Neural progenitor cell (in vitro differentiated cells): Measurements from ENCODE around the gene CAV3. TPM values are rescaled to one million over a fixed set of nuclear protein-coding genes. Genes with fewer than 3 reads are reported as not detected.

Source experiments
- DNase-seq: peaks from one replicate; pipeline ENCODE4 v3.0.0-alpha.2; 2016; ENCODE audit warnings: low spot score
- H2AFZ ChIP-seq: fragments of 200-600 bp; sonication (generic); replicated peaks from 2 replicates; pipeline ENCODE4 v1.6.1; 2016; ENCODE audit warnings: antibody characterized with exemption
- H3F3A ChIP-seq: fragments of 200-600 bp; sonication (generic); 2 replicates; pipeline ENCODE4 v1.6.1; 2016; ENCODE audit warnings: antibody characterized with exemption, low read depth
- H3K27ac ChIP-seq: fragments of 200-600 bp; sonication (generic); 2 replicates; pipeline ENCODE4 v1.5.1; 2016; ENCODE audit warnings: mild to moderate bottlenecking
- H3K27me3 ChIP-seq: fragments of 200-600 bp; sonication (generic); 2 replicates; pipeline ENCODE4 v1.6.1; 2016; ENCODE audit warnings: mild to moderate bottlenecking, moderate library complexity
- H3K36me3 ChIP-seq: fragments of 200-600 bp; sonication (generic); 2 replicates; pipeline ENCODE4 v1.5.1; 2016
- H3K4me1 ChIP-seq: fragments of 200-600 bp; sonication (generic); 2 replicates; pipeline ENCODE4 v1.6.1; 2016; ENCODE audit warnings: mixed run types
- H3K4me2 ChIP-seq: fragments of 200-600 bp; sonication (generic); 2 replicates; pipeline ENCODE4 v1.6.1; 2016
- H3K4me3 ChIP-seq: fragments of 200-600 bp; sonication (generic); 2 replicates; pipeline ENCODE4 v1.5.1; 2016
- H3K79me2 ChIP-seq: fragments of 200-600 bp; sonication (generic); 2 replicates; pipeline ENCODE4 v1.6.1; 2016; ENCODE audit warnings: low read depth
- H3K9ac ChIP-seq: fragments of 200-600 bp; sonication (generic); 2 replicates; pipeline ENCODE4 v1.6.1; 2016
- H3K9me3 ChIP-seq: fragments of 200-600 bp; sonication (generic); 2 replicates; pipeline ENCODE4 v1.5.1; 2016; ENCODE audit warnings: low read depth
- H4K20me1 ChIP-seq: fragments of 200-600 bp; sonication (generic); 2 replicates; pipeline ENCODE4 v1.6.1; 2016; ENCODE audit warnings: low read depth
- H3K27ac Mint-ChIP-seq: 3 replicates; pipeline ENCODE4 v1.8.0; 2021; ENCODE audit warnings: mixed read lengths
- H3K27me3 Mint-ChIP-seq: 2 replicates; pipeline ENCODE4 v1.8.0; 2022; ENCODE audit warnings: low read depth, mild to moderate bottlenecking, inconsistent platforms, moderate library complexity, mixed read lengths; ENCODE audit not compliant: insufficient read depth
- H3K36me3 Mint-ChIP-seq: 3 replicates; pipeline ENCODE4 v1.8.0; 2021; ENCODE audit warnings: mixed read lengths
- H3K4me1 Mint-ChIP-seq: 3 replicates; pipeline ENCODE4 v1.8.0; 2021; ENCODE audit warnings: mixed read lengths
- H3K4me3 Mint-ChIP-seq: 3 replicates; pipeline ENCODE4 v1.8.0; 2021; ENCODE audit warnings: mild to moderate bottlenecking, moderate library complexity, mixed read lengths
- H3K9me3 Mint-ChIP-seq: 3 replicates; pipeline ENCODE4 v1.8.0; 2020; ENCODE audit warnings: mixed read lengths
- EZH2 ChIP-seq: fragments of 200-600 bp; sonication (generic); IDR thresholded peaks from 2 replicates; pipeline ENCODE4 v1.6.1; 2017; ENCODE audit warnings: antibody characterized with exemption, mild to moderate bottlenecking, moderate library complexity
- EZH2phosphoT487 ChIP-seq: fragments of 200-600 bp; sonication (generic); IDR thresholded peaks from 2 replicates; pipeline ENCODE4 v1.6.1; 2017; ENCODE audit warnings: antibody characterized with exemption
- total RNA-seq: library from RNA; depleted of rRNA; stranded (reverse); fragments of >200 nt; gene quantifications from 2 replicates; pipeline ENCODE4 v1.2.3, GENCODE V29; 2015; ENCODE audit warnings: low replicate concordance
- TF ChIP-seq, protein P1 (sequence below): fragments of 200-600 bp; sonication (generic); IDR thresholded peaks from 2 replicates; pipeline ENCODE4 v1.5.1; 2017; ENCODE audit warnings: antibody characterized with exemption, mild to moderate bottlenecking

CAV3 gene
- total RNA-seq, 1 donor from 2014 or later, result not detected

DNA sequence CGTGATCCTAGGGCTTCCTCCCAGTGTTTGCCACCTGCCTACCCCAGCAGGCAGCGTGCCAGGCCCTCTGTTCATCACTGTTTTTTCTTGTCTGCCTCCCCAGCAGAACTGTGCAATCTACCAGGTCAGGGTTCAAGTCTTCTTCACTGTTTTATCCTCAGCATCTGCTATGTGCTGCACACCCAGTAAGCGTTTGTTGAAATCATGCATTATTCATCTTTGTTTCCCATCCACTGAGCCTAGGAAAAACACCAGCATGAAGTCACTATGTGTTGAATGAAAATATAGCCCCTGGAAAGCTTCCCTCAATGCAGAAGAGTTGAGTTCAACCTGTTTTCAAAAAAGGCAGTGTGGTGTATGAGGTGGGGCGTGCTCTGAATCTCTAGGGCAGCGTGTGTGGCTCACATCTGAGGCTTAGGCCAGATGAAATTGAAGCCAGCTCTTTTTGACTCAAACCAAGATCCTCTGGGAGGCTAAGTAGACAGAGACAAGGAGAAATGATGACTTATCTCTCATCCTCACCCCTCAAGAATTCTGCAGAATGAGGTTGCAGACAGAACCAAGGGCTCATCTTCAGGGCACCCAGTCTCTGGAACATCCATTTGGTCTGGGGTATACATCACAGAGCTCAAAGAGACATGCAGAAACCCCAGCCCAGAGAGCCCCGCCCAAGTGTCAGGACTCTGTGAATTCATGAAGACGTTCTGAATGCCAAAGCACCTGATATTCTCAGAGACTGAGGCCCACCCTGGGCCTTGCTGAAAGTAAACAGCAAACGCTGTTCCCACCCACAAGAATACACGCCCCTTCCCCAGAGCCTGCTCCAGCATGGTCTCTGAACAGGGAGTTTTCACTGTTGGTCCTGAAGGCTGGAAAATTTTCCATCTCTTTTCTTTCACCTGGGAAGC lies 5.7 kb upstream of the CAV3 start:
- Histone ChIP-seq H3K36me3 (no peaks in the 10 kb centered on the region), H3K4me3 (no peak overlapping the region), H3K4me2 (no peak overlapping the region), H4K20me1 (no peaks in the 10 kb centered on the region), H3K27me3 (no peaks in the 10 kb centered on the region), H3K79me2 (no peaks in the 10 kb centered on the region), H2AFZ (no peak overlapping the region), H3K27ac (no peak overlapping the region), H3K9ac (no peak overlapping the region), H3K4me1 (no peaks in the 10 kb centered on the region), H3K9me3 (no peaks in the 10 kb centered on the region), H3F3A (no peaks in the 10 kb centered on the region)
- peaks cover 3% of the 10 kb centered on the region for H3K9me3 Mint-ChIP-seq
- H3K36me3 Mint-ChIP-seq, result no peaks in the 10 kb centered on the region
- no peak overlapping the region for H3K4me3 Mint-ChIP-seq
- peak overlapping the region; percentile 57 for H3K27ac Mint-ChIP-seq
- no peak for TF ChIP-seq EZH2phosphoT487
- no peak for TF ChIP-seq EZH2
- TF ChIP-seq, protein P1, sequence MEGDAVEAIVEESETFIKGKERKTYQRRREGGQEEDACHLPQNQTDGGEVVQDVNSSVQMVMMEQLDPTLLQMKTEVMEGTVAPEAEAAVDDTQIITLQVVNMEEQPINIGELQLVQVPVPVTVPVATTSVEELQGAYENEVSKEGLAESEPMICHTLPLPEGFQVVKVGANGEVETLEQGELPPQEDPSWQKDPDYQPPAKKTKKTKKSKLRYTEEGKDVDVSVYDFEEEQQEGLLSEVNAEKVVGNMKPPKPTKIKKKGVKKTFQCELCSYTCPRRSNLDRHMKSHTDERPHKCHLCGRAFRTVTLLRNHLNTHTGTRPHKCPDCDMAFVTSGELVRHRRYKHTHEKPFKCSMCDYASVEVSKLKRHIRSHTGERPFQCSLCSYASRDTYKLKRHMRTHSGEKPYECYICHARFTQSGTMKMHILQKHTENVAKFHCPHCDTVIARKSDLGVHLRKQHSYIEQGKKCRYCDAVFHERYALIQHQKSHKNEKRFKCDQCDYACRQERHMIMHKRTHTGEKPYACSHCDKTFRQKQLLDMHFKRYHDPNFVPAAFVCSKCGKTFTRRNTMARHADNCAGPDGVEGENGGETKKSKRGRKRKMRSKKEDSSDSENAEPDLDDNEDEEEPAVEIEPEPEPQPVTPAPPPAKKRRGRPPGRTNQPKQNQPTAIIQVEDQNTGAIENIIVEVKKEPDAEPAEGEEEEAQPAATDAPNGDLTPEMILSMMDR, result no peak
- no peak for DNase-seq
- peaks cover 12% of the 10 kb centered on the region for H3K4me1 Mint-ChIP-seq
- H3K27me3 Mint-ChIP-seq, result peaks cover 8% of the 10 kb centered on the region

DNA sequence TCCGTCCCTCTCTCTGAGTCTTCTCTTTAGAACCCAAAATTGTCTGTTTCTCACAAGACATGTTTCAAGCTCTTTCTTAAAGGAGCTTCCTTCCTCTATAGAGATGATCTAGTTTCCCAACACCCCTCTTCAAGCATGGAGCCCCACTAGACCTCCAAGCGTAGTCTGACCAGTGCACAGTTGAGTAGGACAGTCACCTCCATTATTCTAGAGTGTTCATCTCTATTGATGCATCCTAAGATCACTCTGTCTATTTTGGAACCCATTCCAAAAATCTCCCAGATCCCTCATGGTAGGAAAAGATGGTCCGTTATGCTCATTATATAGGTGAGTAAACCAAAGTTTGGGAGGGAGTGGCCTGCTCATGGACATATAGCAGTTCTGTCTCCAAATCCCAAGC lies 4.1 kb upstream of the CAV3 start:
- H4K20me1 ChIP-seq, result no peaks in the 10 kb centered on the region
- H3K4me2 ChIP-seq, result no peak overlapping the region
- H3K9ac ChIP-seq, result no peak overlapping the region
- no peaks in the 10 kb centered on the region for H3K36me3 ChIP-seq
- H2AFZ ChIP-seq, result no peak overlapping the region
- no peaks in the 10 kb centered on the region for H3K4me1 ChIP-seq
- H3K4me1 Mint-ChIP-seq, result peaks cover 15% of the 10 kb centered on the region
- TF ChIP-seq EZH2phosphoT487, result no peak
- TF ChIP-seq, protein P1, result no peak
- H3K9me3 ChIP-seq, result no peaks in the 10 kb centered on the region
- no peak overlapping the region for H3K27ac ChIP-seq
- no peaks in the 10 kb centered on the region for H3K36me3 Mint-ChIP-seq
- no peaks in the 10 kb centered on the region for H3K79me2 ChIP-seq
- H3K9me3 Mint-ChIP-seq, result peaks cover 3% of the 10 kb centered on the region
- peaks cover 6% of the 10 kb centered on the region for H3K27me3 Mint-ChIP-seq
- no peak for DNase-seq
- no peak overlapping the region for H3K4me3 Mint-ChIP-seq
- no peak overlapping the region for H3K27ac Mint-ChIP-seq
- no peaks in the 10 kb centered on the region for H3F3A ChIP-seq
- no peak overlapping the region for H3K4me3 ChIP-seq
- no peaks in the 10 kb centered on the region for H3K27me3 ChIP-seq

DNA sequence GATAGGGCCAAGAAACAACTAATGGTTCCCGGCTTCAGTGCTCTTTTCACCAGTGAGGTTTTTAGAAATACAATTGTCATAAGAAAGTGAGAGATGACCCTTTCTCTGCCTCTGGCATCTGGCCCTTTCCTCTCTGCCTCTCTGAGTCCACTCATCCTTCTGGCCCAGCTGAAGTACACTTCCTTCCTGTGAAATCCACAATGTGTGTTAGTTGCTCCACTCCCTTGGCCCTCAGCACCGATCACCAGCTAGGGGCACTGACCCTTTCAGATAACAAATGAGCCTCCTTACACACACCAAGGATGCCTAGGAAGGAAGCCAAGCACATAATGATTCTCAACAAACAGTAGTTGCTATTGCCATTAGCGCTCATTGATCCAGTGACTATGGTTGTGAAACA lies 2.9 kb upstream of the CAV3 start:
- H3F3A ChIP-seq, result no peaks in the 10 kb centered on the region
- Mint-ChIP-seq H3K4me3 (no peak overlapping the region), H3K4me1 (peaks cover 13% of the 10 kb centered on the region), H3K27ac (no peak overlapping the region), H3K27me3 (peaks cover 4% of the 10 kb centered on the region), H3K9me3 (peaks cover 3% of the 10 kb centered on the region), H3K36me3 (no peaks in the 10 kb centered on the region)
- H3K9me3 ChIP-seq, result no peaks in the 10 kb centered on the region
- H3K27me3 ChIP-seq, result no peaks in the 10 kb centered on the region
- H3K4me3 ChIP-seq, result no peak overlapping the region
- H3K27ac ChIP-seq, result no peak overlapping the region
- no peak overlapping the region for H3K4me2 ChIP-seq
- no peak overlapping the region for H3K9ac ChIP-seq
- H4K20me1 ChIP-seq, result no peaks in the 10 kb centered on the region
- H3K4me1 ChIP-seq, result no peaks in the 10 kb centered on the region
- H3K36me3 ChIP-seq, result no peaks in the 10 kb centered on the region
- H3K79me2 ChIP-seq, result no peaks in the 10 kb centered on the region
- peak overlapping the region; percentile 12 for H2AFZ ChIP-seq
- no peak for DNase-seq
- TF ChIP-seq, protein P1, result no peak
- TF ChIP-seq EZH2phosphoT487 (no peak), EZH2 (no peak)
